ENCODE measurements around the gene NOP16.

Gene NOP16

GRCh38 chr5:176388444-176389134 lies at the start of gene NOP16, which contains the start of gene HIGD2A (continued):
- TF ChIP-seq ZNF692 (tag by site-specific recombination; IDR thresholded peaks at IDR 0.05) (peak; percentile 96), ZSCAN4 (tag by site-specific recombination; IDR thresholded peaks at IDR 0.05) (peak; percentile 77), ZNF544 (tag by site-specific recombination; IDR thresholded peaks at IDR 0.05) (no peak), TCF7L2 (IDR thresholded peaks at IDR 0.05; ENCODE audit: borderline replicate concordance, low read depth, low read length) (no peak), ZNF596 (tag by site-specific recombination; IDR thresholded peaks at IDR 0.05) (no peak), ZNF623 (tag by site-specific recombination; IDR thresholded peaks at IDR 0.05) (no peak), ZNF473 (tag by site-specific recombination; IDR thresholded peaks at IDR 0.05) (no peak), ZNF658 (tag by site-specific recombination; IDR thresholded peaks at IDR 0.05) (0 out of 2 replicates have a peak, but pooled peaks have one; percentile 20), ZSCAN18 (tag by site-specific recombination; IDR thresholded peaks at IDR 0.05) (peak; percentile 99), MYNN (tag by site-specific recombination; IDR thresholded peaks at IDR 0.05; ENCODE audit: borderline replicate concordance) (peak; percentile 60; the same call in 1 of the 2 replicates), REST (tag by site-specific recombination; IDR thresholded peaks at IDR 0.05) (peak; percentile 62), ZIC2 (tag by site-specific recombination; IDR thresholded peaks at IDR 0.05) (peak; percentile 79), ZBTB21 (tag by site-specific recombination; IDR thresholded peaks at IDR 0.05) (peak; percentile 68; the same call in 1 of the 2 replicates), ZNF394 (tag by site-specific recombination; IDR thresholded peaks at IDR 0.05; ENCODE audit: borderline replicate concordance) (peak; percentile 91), ZNF488 (tag by site-specific recombination; IDR thresholded peaks at IDR 0.05) (no peak), YY1 (tag by site-specific recombination; IDR thresholded peaks at IDR 0.05) (peak; percentile 95), ZNF558 (tag by site-specific recombination; IDR thresholded peaks at IDR 0.05) (peak; percentile 57; the same call in 1 of the 2 replicates), ZNF354C (tag by site-specific recombination; IDR thresholded peaks at IDR 0.05; ENCODE audit: borderline replicate concordance, low read depth) (no peak), SP2 (tag by site-specific recombination; IDR thresholded peaks at IDR 0.05) (peak; percentile 98), ZNF791 (tag by site-specific recombination; IDR thresholded peaks at IDR 0.05) (no peak), ZNF707 (tag by site-specific recombination; IDR thresholded peaks at IDR 0.05) (no peak), ZNF202 (tag by site-specific recombination; IDR thresholded peaks at IDR 0.05; ENCODE audit: borderline replicate concordance) (no peak), ZNF837 (tag by site-specific recombination; IDR thresholded peaks at IDR 0.05) (no peak), ZSCAN16 (tag by site-specific recombination; IDR thresholded peaks at IDR 0.05) (no peak), ZNF514 (tag by site-specific recombination; IDR thresholded peaks at IDR 0.05) (no peak), FEZF1 (tag by site-specific recombination; IDR thresholded peaks at IDR 0.05) (peak; percentile 40; the same call in 1 of the 2 replicates), ZSCAN5A (tag by site-specific recombination; IDR thresholded peaks at IDR 0.05) (peak; percentile 99), ZBTB49 (tag by site-specific recombination; IDR thresholded peaks at IDR 0.05; ENCODE audit: low read depth) (no peak)

Data from HEK293 (cell line).